HFFc6 (cell line): ENCODE results near the gene RIMKLA. TPM values are rescaled to one million over a fixed set of nuclear protein-coding genes. Genes with fewer than 3 reads are reported as not detected.
A peak's percentile ranks its signal among the peaks of the same experiment; 100 is the strongest.

Source experiments
- DNase-seq: peaks from one replicate; pipeline ENCODE4 v3.0.0-alpha.2; 2018
- H3K27ac Mint-ChIP-seq: 2 replicates; pipeline ENCODE4 v1.8.0; 2020; ENCODE audit warnings: mild to moderate bottlenecking, mixed read lengths
- H3K27me3 Mint-ChIP-seq: 2 replicates; pipeline ENCODE4 v1.8.0; 2021; ENCODE audit warnings: mild to moderate bottlenecking, moderate library complexity, mixed read lengths; ENCODE audit not compliant: insufficient read depth
- H3K36me3 Mint-ChIP-seq: 2 replicates; pipeline ENCODE4 v1.8.0; 2021; ENCODE audit warnings: low read depth, mixed read lengths
- H3K4me1 Mint-ChIP-seq: 2 replicates; pipeline ENCODE4 v1.8.0; 2020; ENCODE audit warnings: low read depth, mixed read lengths
- H3K4me3 Mint-ChIP-seq: 2 replicates; pipeline ENCODE4 v1.8.0; 2020; ENCODE audit warnings: mild to moderate bottlenecking, moderate library complexity, mixed read lengths
- H3K9me3 Mint-ChIP-seq: 2 replicates; pipeline ENCODE4 v1.8.0; 2020; ENCODE audit warnings: mild to moderate bottlenecking, mixed read lengths
- CTCF ChIP-seq: fragments of 200-600 bp; sonication (generic); IDR thresholded peaks from 2 replicates; pipeline ENCODE4 v1.5.0; 2021; ENCODE audit warnings: antibody characterized with exemption, mild to moderate bottlenecking
- total RNA-seq, 6 experiments: library from RNA; stranded (reverse); fragmentation: NEBNext Ultra II Directional; extraction: Animal tissue kit (Norgen Biotek cat#: 25700); gene quantifications; 2 replicates in 1 of 6; 3 replicates in 5 of 6; pipeline ENCODE4 v1.2.3, GENCODE V29; 2021

The RIMKLA gene
- total RNA-seq, 6 experiments from 2014 or later = not detected

GRCh38 chr1:42431514-42431913 is 50.9 kb downstream of the RIMKLA start:
- no peaks in the 10 kb centered on the region for H3K36me3 Mint-ChIP-seq

GRCh38 chr1:42432714-42433113 is 52.1 kb downstream of the RIMKLA start:
- H3K4me1 Mint-ChIP-seq = peaks cover 23% of the 10 kb centered on the region
- DNase-seq = no peak
- no peak for TF ChIP-seq CTCF
- H3K4me3 Mint-ChIP-seq = no peak overlapping the region
- H3K27me3 Mint-ChIP-seq = peaks cover 8% of the 10 kb centered on the region
- no peak overlapping the region for H3K27ac Mint-ChIP-seq
- no peaks in the 10 kb centered on the region for H3K9me3 Mint-ChIP-seq
- H3K36me3 Mint-ChIP-seq = no peaks in the 10 kb centered on the region

More at GRCh38 chr1:42431514-42431913, 50.9 kb downstream of the RIMKLA start:
- H3K9me3 Mint-ChIP-seq = no peaks in the 10 kb centered on the region
- H3K27me3 Mint-ChIP-seq = peaks cover 12% of the 10 kb centered on the region
- DNase-seq = no peak
- peaks cover 33% of the 10 kb centered on the region for H3K4me1 Mint-ChIP-seq
- no peak for TF ChIP-seq CTCF
- no peak overlapping the region for H3K27ac Mint-ChIP-seq
- no peak overlapping the region for H3K4me3 Mint-ChIP-seq

- Mint-ChIP-seq H3K27ac (no peak overlapping the region), H3K27me3 (peaks cover 8% of the 10 kb centered on the region), H3K4me3 (no peak overlapping the region), H3K9me3 (no peaks in the 10 kb centered on the region), H3K4me1 (peaks cover 23% of the 10 kb centered on the region), H3K36me3 (no peaks in the 10 kb centered on the region)
- DNase-seq = no peak
- no peak for TF ChIP-seq CTCF
Measured at GRCh38 chr1:42433369-42433768, 52.8 kb downstream of the RIMKLA start.

GRCh38 chr1:42434340-42434739 is 53.7 kb downstream of the RIMKLA start:
- H3K27ac Mint-ChIP-seq = no peak overlapping the region
- no peaks in the 10 kb centered on the region for H3K36me3 Mint-ChIP-seq
- H3K4me3 Mint-ChIP-seq = no peak overlapping the region
- peaks cover 19% of the 10 kb centered on the region for H3K4me1 Mint-ChIP-seq
- H3K27me3 Mint-ChIP-seq = peaks cover 8% of the 10 kb centered on the region
- H3K9me3 Mint-ChIP-seq = no peaks in the 10 kb centered on the region
- no peak for DNase-seq
- TF ChIP-seq CTCF = no peak

GRCh38 chr1:42439940-42440339 is 59.3 kb downstream of the RIMKLA start:
- no peak overlapping the region for H3K27ac Mint-ChIP-seq
- H3K27me3 Mint-ChIP-seq = no peaks in the 10 kb centered on the region; the same call in none of the 2 replicates
- DNase-seq = peak; percentile 61
- H3K36me3 Mint-ChIP-seq = no peaks in the 10 kb centered on the region
- no peaks in the 10 kb centered on the region for H3K9me3 Mint-ChIP-seq
- no peak overlapping the region for H3K4me3 Mint-ChIP-seq
- H3K4me1 Mint-ChIP-seq = peaks cover 12% of the 10 kb centered on the region
- TF ChIP-seq CTCF = no peak

GRCh38 chr1:42442662-42443061 is 62.1 kb downstream of the RIMKLA start:
- Mint-ChIP-seq H3K9me3 (no peaks in the 10 kb centered on the region), H3K36me3 (no peaks in the 10 kb centered on the region), H3K27ac (no peak overlapping the region), H3K4me3 (no peak overlapping the region), H3K27me3 (peaks cover 7% of the 10 kb centered on the region), H3K4me1 (peaks cover 12% of the 10 kb centered on the region)
- no peak for TF ChIP-seq CTCF
- DNase-seq = no peak
